Bronchial epithelial cell (primary cell): ENCODE results near the gene NEURL1. TPM values are rescaled to one million over a fixed set of nuclear protein-coding genes. Genes with fewer than 3 reads are reported as not detected.

Experiments used
- DNase-seq: peaks from one replicate; pipeline ENCODE4 v3.0.0-alpha.2; 2010; ENCODE audit warnings: low read depth
- FAIRE-seq: peaks from 2 replicates; lab custom pipeline; 2011; peaks lifted over from hg19 to GRCh38; lab: Jason Lieb, UNC
- H3K27me3 ChIP-seq: 2 replicates; pipeline ENCODE4 v1.5.1; 2011; ENCODE audit warnings: low read length; ENCODE audit not compliant: control insufficient read depth, insufficient read depth
- H3K36me3 ChIP-seq: 2 replicates; pipeline ENCODE4 v1.5.1; 2011; ENCODE audit warnings: low read length; ENCODE audit not compliant: control insufficient read depth, insufficient read depth
- H3K4me3 ChIP-seq: 2 replicates; pipeline ENCODE4 v1.5.1; 2011; ENCODE audit warnings: mild to moderate bottlenecking, low read depth, low read length, control low read depth
- CTCF ChIP-seq: IDR thresholded peaks from 2 replicates; pipeline ENCODE4 v1.5.1; 2011; ENCODE audit warnings: mild to moderate bottlenecking, moderate library complexity, low read length, control low read depth, inconsistent platforms; ENCODE audit not compliant: insufficient read depth, severe bottlenecking
- total RNA-seq: library from RNA; depleted of rRNA; stranded (reverse); fragments of >200 nt; gene quantifications from 2 replicates; pipeline ENCODE4 v1.2.1, GENCODE V29; 2014

Gene NEURL1
- total RNA-seq, 1 donor from 2014 or later: 1.1 TPM

GRCh38 chr10:103633846-103634245 lies 140.3 kb downstream of the NEURL1 start:
- TF ChIP-seq CTCF: no peak
- DNase-seq: no peak
- FAIRE-seq: no peak
- H3K27me3 ChIP-seq: no peaks in the 10 kb centered on the region
- no peak overlapping the region for H3K4me3 ChIP-seq
- H3K36me3 ChIP-seq: peaks cover 16% of the 10 kb centered on the region

- no peak for TF ChIP-seq CTCF
- FAIRE-seq: peak; percentile 58
- no peaks in the 10 kb centered on the region for H3K27me3 ChIP-seq
- H3K36me3 ChIP-seq: peaks cover 14% of the 10 kb centered on the region
- no peak overlapping the region for H3K4me3 ChIP-seq
- no peak for DNase-seq
Measured at GRCh38 chr10:103635580-103635979, 142.1 kb downstream of the NEURL1 start.

- peaks cover 19% of the 10 kb centered on the region for H3K36me3 ChIP-seq
- DNase-seq (no peak), FAIRE-seq (no peak)
Measured at GRCh38 chr10:103636492-103636891, 143.0 kb downstream of the NEURL1 start.

GRCh38 chr10:103637011-103637410 lies 143.5 kb downstream of the NEURL1 start:
- Histone ChIP-seq H3K4me3 (no peak overlapping the region), H3K36me3 (peaks cover 18% of the 10 kb centered on the region), H3K27me3 (no peaks in the 10 kb centered on the region)
- DNase-seq (no peak), FAIRE-seq (no peak)
- no peak for TF ChIP-seq CTCF

More at GRCh38 chr10:103636492-103636891, 143.0 kb downstream of the NEURL1 start:
- no peak for TF ChIP-seq CTCF
- Histone ChIP-seq H3K27me3 (no peaks in the 10 kb centered on the region), H3K4me3 (no peak overlapping the region)

GRCh38 chr10:103637927-103638557 lies 144.5 kb downstream of the NEURL1 start:
- DNase-seq: peak; percentile 20
- FAIRE-seq: peak; percentile 13
- Histone ChIP-seq H3K36me3 (peaks cover 15% of the 10 kb centered on the region), H3K27me3 (no peaks in the 10 kb centered on the region), H3K4me3 (no peak overlapping the region)
- TF ChIP-seq CTCF: no peak

- Histone ChIP-seq H3K36me3 (peaks cover 13% of the 10 kb centered on the region), H3K4me3 (no peak overlapping the region), H3K27me3 (no peaks in the 10 kb centered on the region)
- DNase-seq: no peak
- no peak for FAIRE-seq
- no peak for TF ChIP-seq CTCF
Measured at GRCh38 chr10:103638948-103639347, 145.4 kb downstream of the NEURL1 start.
